NCI-H526 treated with DMSO at 0.1 percent for 48 hours (cell line): ENCODE data around the gene SCRT2.
A peak's percentile ranks its signal among the peaks of the same experiment; 100 is the strongest.
"Not testable (repeated sequence)": the region's sequence is repeated elsewhere in the genome, so short reads cannot be mapped to it uniquely, and the experiment has no call there.

Experiments used
- DNase-seq: peaks from one replicate; lab custom pipeline; 2025; lab: John Stamatoyannopoulos, UW

The SCRT2 gene

GRCh38 chr20:653110-653589 is 22.5 kb downstream of the SCRT2 start, which contains the start of gene SRXN1:
TSS of gene SRXN1 (minus strand) at chr20:653200. CDS start at chr20:653185, 15 bp downstream.
- peak; percentile 64 for DNase-seq

- no peak for DNase-seq
Observed at GRCh38 chr20:652615-653109, 22.9 kb downstream of the SCRT2 start.

DNA sequence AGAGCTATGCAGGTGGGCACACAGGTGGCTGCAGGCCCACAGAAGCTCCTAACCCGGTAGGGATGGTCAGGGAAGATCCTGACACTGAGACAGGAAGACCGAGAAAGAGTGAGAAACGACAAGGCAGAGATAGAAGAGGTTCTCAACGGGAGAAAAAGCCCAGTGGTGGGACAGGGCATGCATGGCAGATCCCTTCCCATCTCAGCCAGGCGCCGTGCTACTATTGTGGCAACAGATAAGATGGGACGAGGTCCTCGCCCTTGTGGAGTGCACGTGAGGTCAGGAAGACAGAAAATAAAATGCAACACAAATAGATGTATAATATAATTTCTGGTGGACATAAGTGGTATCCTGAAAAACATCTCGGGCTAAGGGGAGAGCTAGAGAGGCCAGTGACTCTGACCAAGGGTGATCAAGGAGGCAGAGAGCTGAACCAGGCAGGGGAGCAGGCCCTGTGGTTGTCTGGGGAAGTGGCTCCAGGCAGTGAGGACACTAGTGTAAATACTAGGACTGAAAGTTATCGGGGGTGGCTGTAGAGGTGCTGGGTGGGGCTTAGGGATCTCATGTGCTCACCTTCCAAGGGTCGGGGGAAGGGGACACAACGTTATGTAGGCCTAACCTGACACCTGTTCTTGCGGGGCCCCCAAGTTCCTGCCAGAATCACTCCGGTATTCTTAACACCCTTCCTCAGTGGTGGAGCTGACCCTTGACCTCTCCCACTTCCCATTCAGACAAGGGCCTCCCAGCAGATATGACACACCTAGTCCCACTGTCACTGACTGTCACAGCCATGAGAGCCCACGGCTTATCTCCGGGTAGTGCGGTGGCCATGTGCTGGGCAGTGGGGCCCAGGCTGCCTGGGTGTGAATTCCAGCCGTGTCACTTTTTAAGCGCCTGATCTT is 23.6 kb downstream of the SCRT2 start:
- no peak for DNase-seq

- no peak for DNase-seq
Observed at GRCh38 chr20:650954-651353, 24.6 kb downstream of the SCRT2 start.

DNA sequence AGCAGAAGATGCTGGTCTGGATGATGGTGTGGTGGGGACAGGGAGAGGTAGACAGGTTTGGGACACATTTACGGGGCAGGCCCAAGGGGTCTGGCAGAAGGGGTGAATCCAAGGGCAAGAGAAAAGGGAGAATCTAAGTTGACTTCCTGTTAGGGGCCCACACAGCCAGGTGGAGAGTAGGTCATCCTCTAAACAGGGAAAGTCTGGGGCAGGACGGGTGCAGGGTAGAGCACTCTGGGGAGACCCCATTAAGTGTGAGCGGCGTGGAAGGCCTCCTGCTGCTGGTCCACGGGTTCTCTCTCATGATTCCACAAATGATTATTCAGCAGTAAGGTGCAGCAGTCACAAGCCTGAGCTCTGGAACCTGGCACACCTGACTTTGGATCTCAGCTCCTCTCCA is 25.3 kb downstream of the SCRT2 start:
- no peak for DNase-seq

DNA sequence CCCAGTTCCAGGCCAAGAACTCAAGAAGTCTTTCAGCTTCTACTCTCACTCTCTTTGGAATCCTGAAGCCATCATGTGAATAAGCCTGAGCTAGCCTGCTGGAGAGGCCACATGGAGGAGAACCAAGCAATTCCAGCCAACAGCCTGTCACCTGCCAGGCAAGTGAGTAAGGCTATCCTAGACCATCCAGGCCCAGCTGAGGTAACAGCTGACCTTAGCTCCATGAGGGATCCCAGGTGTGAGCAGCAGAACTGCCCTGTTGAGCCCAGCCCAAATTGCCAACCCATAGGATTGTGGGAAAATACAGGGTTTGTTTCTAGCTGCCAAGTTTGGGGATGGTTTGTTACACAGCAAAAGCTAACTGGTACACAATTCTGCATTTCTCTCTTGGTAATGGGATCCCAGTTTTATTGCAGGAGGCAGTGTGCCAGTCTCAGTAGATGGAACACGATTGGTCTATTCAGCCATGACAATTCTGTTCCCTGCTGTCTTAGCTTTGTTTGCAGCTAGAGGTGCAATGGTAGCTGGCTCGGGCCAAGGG is 28.1 kb downstream of the SCRT2 start:
- DNase-seq: no peak

GRCh38 chr20:646868-647233 is 28.8 kb downstream of the SCRT2 start:
- DNase-seq: no peak

GRCh38 chr20:646107-646867 is 29.3 kb downstream of the SCRT2 start:
- DNase-seq: no peak

- DNase-seq: peak; percentile 72
Observed at GRCh38 chr20:645318-646106, 30.1 kb downstream of the SCRT2 start.

GRCh38 chr20:644692-645317 is 30.8 kb downstream of the SCRT2 start:
- no peak for DNase-seq

GRCh38 chr20:642398-643174 is 33.0 kb downstream of the SCRT2 start:
- no peak for DNase-seq

DNA sequence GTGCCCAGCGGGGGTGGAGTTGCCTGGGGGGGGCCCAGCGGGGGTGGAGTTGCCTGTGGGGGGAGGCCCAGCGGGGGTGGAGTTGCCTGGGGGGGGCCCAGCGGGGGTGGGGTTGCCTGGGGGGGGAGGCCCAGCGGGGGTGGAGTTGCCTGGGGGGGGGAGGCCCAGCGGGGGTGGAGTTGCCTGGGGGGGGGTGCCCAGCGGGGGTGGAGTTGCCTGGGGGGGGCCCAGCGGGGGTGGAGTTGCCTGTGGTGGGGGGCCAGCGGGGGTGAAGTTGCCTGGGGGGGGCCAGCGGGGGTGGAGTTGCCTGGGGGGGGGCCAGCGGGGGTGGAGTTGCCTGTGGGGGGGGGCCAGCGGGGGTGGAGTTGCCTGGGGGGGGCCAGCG is 33.6 kb downstream of the SCRT2 start:
- not testable (repeated sequence) for DNase-seq

GRCh38 chr20:641516-641875 is 34.1 kb downstream of the SCRT2 start:
- DNase-seq: peak; percentile 16

DNA sequence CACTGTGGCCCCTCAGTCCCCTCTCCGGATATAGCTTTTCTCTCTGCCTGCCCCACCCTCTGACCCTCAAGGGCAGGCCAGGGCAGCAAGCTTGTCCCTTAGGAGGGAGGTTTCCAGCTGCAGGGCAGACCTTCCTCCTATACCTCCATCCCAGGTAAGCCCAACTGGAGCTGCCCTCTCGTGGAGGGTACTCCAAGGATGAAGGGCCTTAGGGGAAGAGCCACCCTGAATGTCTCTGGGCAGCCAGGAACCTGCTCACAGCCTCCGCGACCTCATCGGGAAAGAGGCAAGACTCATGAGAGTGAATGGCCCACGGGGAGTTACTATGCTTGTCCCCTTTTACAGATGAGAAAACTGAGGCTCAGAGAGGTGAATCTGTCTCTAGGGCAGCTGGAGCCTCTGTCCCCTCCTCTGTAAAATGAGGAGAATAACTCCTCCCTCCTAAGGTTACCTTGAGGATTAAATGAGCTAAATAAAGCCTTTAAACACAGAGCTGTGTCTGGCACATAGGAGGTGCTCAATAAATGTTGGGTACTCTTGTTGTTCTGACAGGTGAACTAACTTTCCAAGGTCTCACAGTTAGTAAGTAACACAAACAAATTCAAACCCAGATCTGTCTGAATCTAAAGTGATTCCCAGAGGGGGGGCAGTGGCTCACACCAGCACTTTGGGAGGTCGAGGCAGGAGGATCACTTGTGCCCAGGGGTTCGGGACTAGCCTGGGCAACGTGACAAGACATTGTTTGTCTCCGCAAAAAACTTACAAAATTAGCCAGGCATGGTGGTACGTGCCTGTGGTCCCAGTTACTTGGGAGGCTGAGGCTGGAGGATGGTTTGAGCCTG is 34.7 kb downstream of the SCRT2 start:
- no peak for DNase-seq

DNA sequence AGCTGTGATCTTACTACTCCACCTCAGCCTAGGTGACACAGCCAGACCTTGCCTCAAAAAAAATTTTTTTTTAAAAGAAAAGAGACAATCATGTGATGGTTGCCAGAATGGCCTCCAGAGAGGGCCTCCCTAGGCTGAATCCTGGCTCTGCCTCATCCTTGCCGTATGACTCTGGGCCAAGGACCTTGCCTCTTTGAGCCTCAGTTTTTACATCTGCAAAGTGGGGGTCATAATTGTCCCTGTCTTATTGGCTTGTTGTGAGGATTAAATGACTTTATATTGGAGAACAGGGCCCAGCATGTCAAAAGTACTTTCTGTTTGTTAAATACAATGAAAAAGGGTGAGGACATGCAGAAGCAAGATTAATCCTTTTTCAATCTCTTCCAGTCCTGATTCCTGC is 37.0 kb downstream of the SCRT2 start:
- no peak for DNase-seq

DNA sequence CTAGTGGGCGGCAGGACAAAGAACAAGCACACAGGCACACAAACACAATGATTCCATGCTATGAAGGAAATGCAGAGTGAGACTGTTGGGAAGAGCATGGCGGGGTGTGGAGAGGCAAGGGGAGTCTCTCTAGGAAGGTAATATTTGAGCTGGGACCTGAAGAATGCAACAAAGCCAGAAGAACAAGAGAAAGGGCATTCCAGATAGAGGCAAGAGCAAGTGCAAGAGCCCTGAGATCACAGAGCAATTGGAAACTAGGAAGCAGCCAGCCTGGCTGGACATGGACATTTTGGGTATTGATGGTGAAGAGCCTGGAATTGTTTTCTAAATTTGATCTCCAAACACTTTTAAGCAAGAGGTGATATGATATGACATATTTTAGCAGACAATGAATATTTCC is 38.0 kb downstream of the SCRT2 start:
- DNase-seq: no peak

- DNase-seq: no peak
Observed at GRCh38 chr20:635893-636338, 39.7 kb downstream of the SCRT2 start.

- DNase-seq: no peak
Observed at GRCh38 chr20:635028-635892, 40.3 kb downstream of the SCRT2 start.
